Small intestine (tissue), 7 donors: Measurements from ENCODE around the gene HACD4. TPM values are rescaled to one million over a fixed set of nuclear protein-coding genes. Genes with fewer than 3 reads are reported as not detected.
A peak's percentile ranks its signal among the peaks of the same experiment; 100 is the strongest.

Experiments
- DNase-seq, 2 donors: peaks; one replicate each; pipeline versions ENCODE4 v3.0.0 to v3.0.0-alpha.2; 2013
- FAIRE-seq: peaks from 2 replicates; lab custom pipeline; 2012; peaks lifted over from hg19 to GRCh38; lab: Jason Lieb, UNC
- H3K27ac ChIP-seq, 3 donors: one replicate each; pipeline ENCODE4 v1.5.1; 2013; ENCODE audit warnings: low read length in 2 of 3, mild to moderate bottlenecking in 2 of 3, control low read depth in 1 of 3, inconsistent platforms in 1 of 3, low read depth in 1 of 3, moderate library complexity in 1 of 3
- H3K27me3 ChIP-seq, 3 donors: one replicate each; pipeline ENCODE4 v1.6.1; 2013; ENCODE audit warnings: low read length in 3 of 3, inconsistent platforms in 1 of 3; ENCODE audit not compliant: control insufficient read depth in 3 of 3, insufficient read depth in 3 of 3
- H3K36me3 ChIP-seq, 3 donors: one replicate each; pipeline ENCODE4 v1.6.1; 2013; ENCODE audit warnings: low read length in 3 of 3, inconsistent platforms in 1 of 3, low read depth in 1 of 3, mild to moderate bottlenecking in 1 of 3, moderate library complexity in 1 of 3; ENCODE audit not compliant: control insufficient read depth in 3 of 3, insufficient read depth in 2 of 3
- H3K4me1 ChIP-seq, 3 donors: one replicate each; pipeline ENCODE4 v1.6.1; 2013; ENCODE audit warnings: low read length in 2 of 3, inconsistent platforms in 1 of 3, low read depth in 1 of 3, mild to moderate bottlenecking in 1 of 3, moderate library complexity in 1 of 3; ENCODE audit not compliant: control insufficient read depth in 3 of 3, insufficient read depth in 2 of 3
- H3K4me3 ChIP-seq, 3 donors: one replicate each; pipeline ENCODE4 v1.5.1; 2013; ENCODE audit warnings: low read length in 3 of 3, control low read depth in 1 of 3, inconsistent platforms in 1 of 3, low read depth in 1 of 3, mild to moderate bottlenecking in 1 of 3, moderate library complexity in 1 of 3
- H3K9me3 ChIP-seq, 2 donors: one replicate each; pipeline ENCODE4 v1.6.1; 2013; ENCODE audit warnings: low read depth in 1 of 2, low read length in 1 of 2; ENCODE audit not compliant: control insufficient read depth in 2 of 2, insufficient read depth in 1 of 2
- WGBS, 3 donors: extraction: QIAGEN DNeasy Blood & Tissue Kit; methylation state at CpG; one replicate each; pipeline ENCODE4 v1.1.7; 2013; 5-methylcytosine and 5-hydroxymethylcytosine counted together
- polyA plus RNA-seq, 4 donors: library from polyadenylated mRNA; stranded (reverse) in 3 of 4; unstranded in 1 of 4; fragments of 200-250 nt in 3 of 4; fragments of 120-200 nt in 1 of 4; gene quantifications; one replicate each; pipeline versions ENCODE4 v1.2.1 to v1.2.3, GENCODE V29; 2013
- donor health status: healthy with polysubstance abuse.
- donor health status: control.
- donor health status: control.
- donor health status: Bipolar disorder and iron deficiency.
- donor health status: healthy.

Gene HACD4
- polyA plus RNA-seq, 4 donors: 0.22 to 2.9 (median 0.88) TPM

DNA sequence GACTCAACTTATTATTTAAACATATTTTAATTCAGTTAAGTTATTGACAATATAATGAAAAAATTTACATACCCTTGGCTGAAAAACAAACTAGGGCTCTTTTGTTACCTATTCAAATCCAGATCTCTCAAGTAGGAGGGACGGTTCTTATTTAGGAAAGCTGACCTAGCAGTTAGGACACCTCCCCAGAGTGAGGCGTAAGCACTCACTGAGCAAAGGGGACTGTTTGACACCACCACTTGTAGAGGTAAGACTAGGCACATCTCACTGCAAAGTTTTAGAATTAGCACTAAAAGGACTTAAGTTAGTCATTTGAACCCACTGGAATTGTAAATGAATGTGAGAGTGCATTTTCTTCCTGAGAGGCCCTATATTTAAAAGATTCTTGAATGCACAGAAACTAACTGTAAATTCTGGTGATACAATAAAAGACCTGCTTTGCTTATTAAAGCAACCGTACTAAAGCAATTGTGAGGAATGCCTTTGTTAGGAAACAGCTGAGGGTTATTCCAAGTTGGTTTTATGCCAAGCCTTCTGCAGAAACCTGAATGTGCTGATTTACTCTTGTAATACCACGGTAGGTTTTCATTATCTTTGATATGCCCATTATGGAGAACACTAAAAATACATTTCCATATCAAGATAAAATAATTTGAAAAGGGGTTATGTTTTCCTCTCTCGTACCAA, 16.2 kb downstream of the HACD4 start:
- Histone ChIP-seq H3K27me3 (no peaks in the 10 kb centered on the region), H3K9me3 (no peaks in the 10 kb centered on the region), H3K4me3 (no peak overlapping the region), H3K4me1 (no peaks in the 10 kb centered on the region), H3K27ac (no peak overlapping the region), H3K36me3 (peaks cover 0 to 2% (median 0%) of the 10 kb centered on the region in 3 donors)
- 66 to 83% (median 77%) methylated on average over 5 of the region's 5 CpGs for WGBS, 3 donors
- FAIRE-seq: no peak
- no peak for DNase-seq

DNA sequence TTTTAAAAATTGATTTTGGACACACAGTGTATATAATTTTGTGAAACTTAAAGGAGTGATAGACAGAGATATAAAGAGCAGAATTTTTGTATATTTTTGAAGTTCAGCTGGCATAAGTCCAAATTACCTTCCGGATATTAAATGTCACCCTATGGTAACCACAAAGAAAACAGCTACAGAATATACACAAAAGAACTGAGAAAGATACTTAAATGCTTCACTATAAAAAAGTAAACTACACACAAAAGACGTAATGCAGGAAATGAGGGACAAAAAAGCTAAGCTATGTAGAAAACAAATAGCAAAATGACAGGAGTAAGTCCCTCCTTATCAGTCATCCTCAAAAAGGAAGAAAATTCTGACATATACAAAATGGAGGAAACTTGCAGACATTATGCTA, 29.4 kb downstream of the HACD4 start:
- Histone ChIP-seq H3K9me3 (no peaks in the 10 kb centered on the region), H3K4me3 (no peak overlapping the region), H3K27me3 (no peaks in the 10 kb centered on the region), H3K4me1 (no peaks in the 10 kb centered on the region), H3K36me3 (no peaks in the 10 kb centered on the region), H3K27ac (no peak overlapping the region)
- DNase-seq: peak in 1 of 2 donors; percentile 7
- FAIRE-seq: no peak
- 63 to 90% (median 74%) methylated on average over 2 of the region's 2 CpGs for WGBS, 3 donors

DNA sequence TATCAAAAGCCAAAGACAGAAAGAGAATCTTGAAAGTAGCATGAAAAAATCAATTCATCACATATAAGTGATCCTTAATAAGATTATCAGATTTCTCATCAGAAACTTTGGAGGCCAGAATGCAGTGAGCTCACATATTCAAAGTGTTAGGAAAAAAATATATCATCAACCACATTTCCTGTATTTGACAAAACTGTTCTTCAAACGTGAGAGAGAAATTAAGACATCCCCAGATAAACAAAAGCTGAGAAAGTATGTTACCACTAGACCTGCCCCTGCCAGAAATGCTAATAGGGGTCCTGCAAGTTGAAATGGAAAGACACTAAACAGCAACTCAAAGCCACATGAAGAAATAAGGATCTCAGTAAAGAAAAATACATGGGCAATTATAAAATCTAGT, 29.9 kb downstream of the HACD4 start:
- Histone ChIP-seq H3K36me3 (no peaks in the 10 kb centered on the region), H3K9me3 (no peaks in the 10 kb centered on the region), H3K27me3 (no peaks in the 10 kb centered on the region), H3K4me1 (no peaks in the 10 kb centered on the region), H3K4me3 (no peak overlapping the region), H3K27ac (peak overlapping the region in 1 of 3 donors; percentile 58)
- 31 to 61% (median 41%) methylated on average over 1 of the region's 1 CpG for WGBS, 3 donors
- FAIRE-seq: no peak
- peak in 1 of 2 donors; percentile 16 for DNase-seq

DNA sequence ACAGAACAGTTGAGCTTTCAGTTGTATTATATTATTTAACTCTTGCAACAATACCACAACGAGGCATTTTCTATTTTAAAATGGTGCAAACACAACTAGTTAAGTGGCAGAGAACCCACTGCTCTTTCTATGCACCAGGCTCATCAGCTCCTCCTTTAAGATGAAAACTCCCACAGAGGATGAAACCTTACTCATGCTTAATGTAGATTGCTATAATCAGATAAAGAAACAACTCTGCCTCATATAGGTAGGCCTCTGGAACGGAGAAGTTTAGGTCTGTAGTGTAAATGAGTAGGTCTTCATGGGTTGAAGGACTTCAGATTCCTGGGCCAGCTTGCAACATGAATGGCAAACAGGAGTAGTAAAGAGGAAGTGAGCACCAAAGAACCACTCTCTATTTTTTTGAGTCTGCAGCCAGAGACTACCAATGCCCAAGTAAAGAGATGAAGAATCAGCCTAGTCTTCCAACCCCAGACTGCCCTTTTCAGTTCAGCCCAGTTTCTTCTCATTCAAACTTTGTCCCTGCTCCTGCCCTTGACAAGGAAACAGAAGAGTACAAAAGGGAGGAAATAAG, 33.9 kb downstream of the HACD4 start:
- Histone ChIP-seq H3K36me3 (peaks cover 0 to 9% (median 1%) of the 10 kb centered on the region in 3 donors), H3K27me3 (no peaks in the 10 kb centered on the region), H3K4me1 (no peaks in the 10 kb centered on the region), H3K4me3 (no peak overlapping the region), H3K9me3 (no peaks in the 10 kb centered on the region), H3K27ac (peak overlapping the region in 2 of 3 donors; percentile 7 to 70)
- FAIRE-seq (no peak), DNase-seq (no peak)
- WGBS, 3 donors: 69 to 91% (median 83%) methylated on average over 2 of the region's 2 CpGs

DNA sequence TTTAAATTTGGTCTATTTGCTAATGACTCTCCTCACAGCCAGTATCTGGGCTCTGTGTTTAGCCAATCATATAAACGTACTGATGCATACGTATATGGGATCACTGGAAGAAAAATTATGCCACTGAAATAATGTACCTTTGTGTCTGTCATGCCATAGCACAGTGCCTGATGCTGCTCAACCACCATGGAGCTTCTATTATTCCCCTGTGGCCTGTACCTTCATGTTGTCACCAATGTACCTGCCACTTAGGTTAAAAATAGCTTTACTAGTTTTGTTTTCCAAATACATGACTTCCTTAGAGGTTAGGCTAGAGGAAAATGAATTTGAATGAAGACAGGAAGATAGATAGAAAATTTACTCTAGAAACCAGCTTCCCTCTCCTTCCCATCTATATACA, 34.6 kb downstream of the HACD4 start:
- peak overlapping the region in 2 of 3 donors; percentile 48 to 75 for H3K27ac ChIP-seq
- 86 to 89% (median 88%) methylated on average over 2 of the region's 2 CpGs for WGBS, 3 donors
- FAIRE-seq (no peak), DNase-seq (peak in 1 of 2 donors; percentile 4)
- H3K4me1 ChIP-seq: no peaks in the 10 kb centered on the region
- no peaks in the 10 kb centered on the region for H3K27me3 ChIP-seq
- peaks cover 0 to 14% (median 1%) of the 10 kb centered on the region in 3 donors for H3K36me3 ChIP-seq
- H3K4me3 ChIP-seq: no peak overlapping the region
- H3K9me3 ChIP-seq: no peaks in the 10 kb centered on the region

DNA sequence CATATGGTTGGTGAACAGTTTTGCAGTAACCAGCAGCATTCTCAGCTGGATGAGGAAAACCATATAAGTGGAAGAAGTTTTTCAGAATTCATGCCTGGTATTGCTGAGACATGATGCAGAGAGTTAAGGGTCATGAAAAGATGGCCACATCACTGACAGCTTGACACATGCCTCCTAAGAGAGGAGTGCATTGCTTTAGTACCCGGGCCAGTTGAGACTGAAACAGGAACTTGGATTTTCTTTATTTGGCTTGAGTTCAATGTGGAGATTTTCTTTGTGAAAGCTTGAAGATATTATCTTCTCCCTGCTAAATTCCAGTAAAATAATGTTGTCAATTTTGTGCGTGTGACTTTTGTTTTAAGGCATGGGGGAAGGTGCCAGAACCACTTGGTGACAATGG, 35.8 kb downstream of the HACD4 start:
- peaks cover 0 to 20% (median 1%) of the 10 kb centered on the region in 3 donors for H3K36me3 ChIP-seq
- H3K4me1 ChIP-seq: no peaks in the 10 kb centered on the region
- WGBS, 3 donors: 69 to 97% (median 85%) methylated on average over 2 of the region's 2 CpGs

DNA sequence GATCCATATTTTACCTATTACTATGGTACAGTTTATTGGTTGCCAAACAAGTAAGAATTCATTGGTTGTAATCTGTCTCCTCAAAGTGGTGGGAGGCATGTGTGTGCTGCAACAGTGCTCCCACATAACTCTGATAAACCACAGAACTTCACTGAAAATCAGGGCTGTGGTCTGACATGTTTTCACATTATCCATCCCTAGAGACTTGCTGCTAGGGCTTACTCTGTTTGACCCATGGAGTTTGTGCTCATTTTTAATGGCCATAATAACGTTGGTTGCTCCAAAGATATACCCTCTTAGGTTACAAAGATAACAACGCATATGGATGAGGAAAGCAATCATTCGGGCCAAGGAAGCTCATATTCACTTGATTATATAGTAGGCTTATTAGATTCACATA, 37.0 kb downstream of the HACD4 start:
- DNase-seq (no peak), FAIRE-seq (no peak)
- Histone ChIP-seq H3K9me3 (no peaks in the 10 kb centered on the region), H3K27ac (no peak overlapping the region), H3K4me3 (no peak overlapping the region), H3K4me1 (no peaks in the 10 kb centered on the region), H3K27me3 (no peaks in the 10 kb centered on the region), H3K36me3 (peaks cover 0 to 28% (median 1%) of the 10 kb centered on the region in 3 donors)
- WGBS, 3 donors: 77 to 88% (median 86%) methylated on average over 3 of the region's 3 CpGs

More for the DNA sequence above, 35.8 kb downstream of the HACD4 start:
- DNase-seq (no peak), FAIRE-seq (no peak)
- Histone ChIP-seq H3K27me3 (no peaks in the 10 kb centered on the region), H3K4me3 (no peak overlapping the region), H3K27ac (no peak overlapping the region), H3K9me3 (no peaks in the 10 kb centered on the region)

DNA sequence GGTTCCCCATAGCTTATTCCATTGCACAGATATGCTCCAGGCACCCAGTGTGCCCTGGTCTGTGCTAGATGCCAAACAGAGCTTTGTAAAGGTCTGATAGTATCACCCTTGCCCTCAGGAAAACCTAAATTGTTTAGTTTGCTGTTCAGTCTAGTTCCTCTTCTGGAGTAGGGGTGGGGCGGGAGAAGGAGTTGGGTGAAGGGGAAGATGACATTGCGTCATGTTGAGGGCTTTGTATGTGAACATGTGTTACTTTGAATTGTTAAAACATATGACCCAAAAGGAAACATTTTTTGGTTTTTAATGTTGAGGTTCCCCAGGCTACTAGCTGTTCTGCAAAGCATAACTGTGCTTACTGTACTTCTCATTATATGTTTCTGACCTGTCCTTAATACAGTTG, 40.6 kb downstream of the HACD4 start:
- no peaks in the 10 kb centered on the region for H3K4me1 ChIP-seq
- no peak for DNase-seq
- no peak overlapping the region for H3K4me3 ChIP-seq
- peaks cover 0 to 31% (median 0%) of the 10 kb centered on the region in 3 donors for H3K36me3 ChIP-seq
- no peak overlapping the region for H3K27ac ChIP-seq
- H3K27me3 ChIP-seq: no peaks in the 10 kb centered on the region
- WGBS, 3 donors: 84 to 95% (median 92%) methylated on average over 2 of the region's 2 CpGs
- H3K9me3 ChIP-seq: no peaks in the 10 kb centered on the region
- no peak for FAIRE-seq
